HepG2 (cell line): ENCODE measurements around the gene PXDC1. TPM values are rescaled to one million over a fixed set of nuclear protein-coding genes. Genes with fewer than 3 reads are reported as not detected.
A peak's percentile ranks its signal among the peaks of the same experiment; 100 is the strongest.

Source experiments
- ATAC-seq: fragments of 200-7000 bp; cut with Tn5 transposase; 3 replicates; pipeline ENCODE4 v1.9.1; 2020; ENCODE audit warnings: mild to moderate bottlenecking, moderate library complexity
- BruUV-seq: library from RNA; stranded (reverse); fragments of 400-500 nt; replicated peaks from 2 replicates; lab custom pipeline; 2021; lab: Mats Ljungman, UMichigan
- CTCF ChIA-PET: fragments of 300-600 bp; formaldehyde crosslinking; extraction: SDS; loops from one replicate; lab custom pipeline; 2021; ENCODE audit warnings: low total read pairs, inconsistent platforms, low intra/inter-chr PET ratio; lab: Yijun Ruan, JAX
- POLR2A ChIA-PET: fragments of 350-600 bp; sonication (Branson Sonifier 250); formaldehyde crosslinking; loops from one replicate; lab custom pipeline; 2020; ENCODE audit warnings: antibody characterized with exemption, inconsistent platforms; lab: Yijun Ruan, JAX
- DNase-seq: peaks from one replicate; pipeline ENCODE4 v3.0.0-alpha.2; 2015; ENCODE audit warnings: low spot score
- FAIRE-seq: peaks from 3 replicates; lab custom pipeline; 2011; peaks lifted over from hg19 to GRCh38; lab: Jason Lieb, UNC
- H2AFZ ChIP-seq: one replicate; pipeline ENCODE4 v1.6.1; 2011; ENCODE audit warnings: low read length, inconsistent platforms
- H3K27ac ChIP-seq: fragments of 300-600 bp; 3 replicates; pipeline ENCODE4 v1.8.0; 2011; ENCODE audit warnings: mixed run types, mild to moderate bottlenecking, mixed read lengths, low read length, inconsistent platforms; ENCODE audit not compliant: insufficient read depth; ENCODE audit errors: extremely low read length
- H3K27me3 ChIP-seq, 2 experiments: fragments of 200-600 bp in 1 of 2; 2 replicates in 1 of 2; 3 replicates in 1 of 2; pipeline versions ENCODE4 v1.6.0 to v1.8.0; 2011; ENCODE audit warnings: low read length in 2 of 2, mild to moderate bottlenecking in 2 of 2, moderate library complexity in 2 of 2, inconsistent platforms in 1 of 2; ENCODE audit not compliant: insufficient read depth in 2 of 2, control insufficient read depth in 1 of 2
- H3K36me3 ChIP-seq, 2 experiments: fragments of 200-600 bp in 1 of 2; replicated peaks in 1 of 2; 2 replicates in 1 of 2; 3 replicates in 1 of 2; pipeline versions ENCODE4 v1.5.1 to v1.8.0; 2011; ENCODE audit warnings: low read length in 2 of 2, inconsistent platforms in 1 of 2; ENCODE audit not compliant: insufficient read depth in 2 of 2, control insufficient read depth in 1 of 2
- H3K4me1 ChIP-seq: 2 replicates; pipeline ENCODE4 v1.5.1; 2012; ENCODE audit warnings: low read length, inconsistent platforms; ENCODE audit not compliant: insufficient read depth
- H3K4me2 ChIP-seq: 2 replicates; pipeline ENCODE4 v1.6.0; 2011; ENCODE audit warnings: low read depth, low read length, inconsistent platforms
- H3K4me3 ChIP-seq, 3 experiments: fragments of 200-600 bp in 1 of 3; sonication (generic), shearing (Covaris generic) in 1 of 3; replicated peaks in 1 of 3; 2 replicates each; pipeline ENCODE4 v1.5.1; 2011 to 2016; ENCODE audit warnings: low read length in 3 of 3, inconsistent platforms in 2 of 3, low read depth in 2 of 3, mild to moderate bottlenecking in 2 of 3, control low read depth in 1 of 3, mixed read lengths in 1 of 3; ENCODE audit not compliant: insufficient read depth in 1 of 3
- H3K79me2 ChIP-seq: one replicate; pipeline ENCODE4 v1.6.1; 2011; ENCODE audit warnings: low read length, inconsistent platforms; ENCODE audit not compliant: insufficient read depth
- H3K9ac ChIP-seq: 2 replicates; pipeline ENCODE4 v1.6.0; 2011; ENCODE audit warnings: mild to moderate bottlenecking, low read depth, low read length, inconsistent platforms; ENCODE audit not compliant: insufficient read depth
- H3K9me3 ChIP-seq: 2 replicates; pipeline ENCODE4 v1.5.1; 2012; ENCODE audit warnings: mild to moderate bottlenecking, low read length
- H4K20me1 ChIP-seq: 2 replicates; pipeline ENCODE4 v1.6.0; 2011; ENCODE audit warnings: inconsistent platforms, mild to moderate bottlenecking, low read length, moderate library complexity; ENCODE audit not compliant: insufficient read depth
- ATF7 ChIP-seq, 2 experiments: fragments of 450-650 bp in 1 of 2; sonication (generic) in 1 of 2; formaldehyde crosslinking in 1 of 2; IDR thresholded peaks; 2 replicates each; pipeline versions ENCODE4 v1.4.0 to v1.6.1; 2016 to 2020; ENCODE audit warnings: antibody characterized with exemption in 1 of 2, mild to moderate bottlenecking in 1 of 2, missing genetic modification reagents in 1 of 2
- CEBPG ChIP-seq: IDR thresholded peaks from 2 replicates; pipeline ENCODE4 v1.6.1; 2016
- KDM4B ChIP-seq: sonication (generic); formaldehyde crosslinking; IDR thresholded peaks from 2 replicates; pipeline ENCODE4 v1.4.0; 2020; ENCODE audit warnings: missing genetic modification reagents
- SP4 ChIP-seq: sonication (generic); formaldehyde crosslinking; IDR thresholded peaks from 2 replicates; pipeline ENCODE4 v1.8.1; 2023; ENCODE audit warnings: mild to moderate bottlenecking, missing genetic modification reagents
- ZBTB4 ChIP-seq: sonication (generic); formaldehyde crosslinking; IDR thresholded peaks from 2 replicates; pipeline ENCODE4 v1.4.0; 2020; ENCODE audit warnings: missing genetic modification reagents, mild to moderate bottlenecking, borderline replicate concordance
- ZNF484 ChIP-seq: sonication (generic); formaldehyde crosslinking; IDR thresholded peaks from 2 replicates; pipeline ENCODE4 v1.5.1; 2020; ENCODE audit warnings: mild to moderate bottlenecking, low read depth, missing genetic modification reagents, borderline replicate concordance
- ZNF557 ChIP-seq: sonication (generic); formaldehyde crosslinking; IDR thresholded peaks from 2 replicates; pipeline ENCODE4 v1.4.0; 2020; ENCODE audit warnings: missing genetic modification reagents
- ZNF776 ChIP-seq: sonication (generic); formaldehyde crosslinking; IDR thresholded peaks from 2 replicates; pipeline ENCODE4 v1.4.0; 2020; ENCODE audit warnings: mild to moderate bottlenecking, missing genetic modification reagents
- WGBS: methylation state at CpG from one replicate; pipeline ENCODE4 v1.1.6; 2017; ENCODE audit warnings: low lambda C conversion rate; 5-methylcytosine and 5-hydroxymethylcytosine counted together
- in situ Hi-C: cut with HindIII; loops from 2 replicates; pipeline ENCODE4 v1.10.0; 2017; ENCODE audit warnings: low pct_unique_long_range_greater_than_20kb; ENCODE audit not compliant: extremely low pct_ligation_motif_present
- intact Hi-C: fragments of 100-400 bp; cut with micrococcal nuclease; formaldehyde crosslinking; loops from one replicate; pipeline ENCODE4 v1.10.0; 2022; ENCODE audit not compliant: unreplicated experiment
- polyA plus RNA-seq, 8 experiments: library from polyadenylated mRNA; depleted of rRNA in 3 of 8; stranded (reverse) in 7 of 8; unstranded in 1 of 8; fragments of >200 nt; fragmentation: Illumina TruSeq in 4 of 8; extraction: Trizol in 4 of 8; gene quantifications; 2 replicates each; pipeline versions ENCODE4 v1.2.1 to v1.2.3, GENCODE V29; 2011 to 2016; ENCODE audit warnings: low read depth in 4 of 8, missing spikeins in 1 of 8, mixed read lengths in 1 of 8; ENCODE audit not compliant: insufficient read depth in 1 of 8
- total RNA-seq, 5 experiments: library from RNA; depleted of rRNA; stranded (reverse); fragments of >200 nt; fragmentation: Illumina TruSeq; extraction: Trizol; gene quantifications; 2 replicates each; pipeline ENCODE4 v1.2.3, GENCODE V29; 2016; ENCODE audit warnings: low read depth in 1 of 5
- TF ChIP-seq, protein P1 (sequence below), 2 experiments: sonication (generic) in 1 of 2; formaldehyde crosslinking in 1 of 2; IDR thresholded peaks; 2 replicates each; pipeline versions ENCODE4 v1.4.0 to v1.6.1; 2018 to 2020; ENCODE audit warnings: missing genetic modification reagents in 2 of 2, borderline replicate concordance in 1 of 2, low read depth in 1 of 2, mild to moderate bottlenecking in 1 of 2, missing biosample characterization in 1 of 2
- TF ChIP-seq, protein P2 (sequence below): sonication (generic); formaldehyde crosslinking; IDR thresholded peaks from 2 replicates; pipeline ENCODE4 v1.5.1; 2020; ENCODE audit warnings: mild to moderate bottlenecking, missing genetic modification reagents, moderate library complexity

PXDC1 gene
- total and polyA plus RNA-seq, 2 of the 13 experiments (the other 11 are each of a cell fraction or from before 2014, with no cell fraction given) = 32.4 to 34.7 TPM

GRCh38 chr6:3799719-3800118 lies 48.2 kb upstream of the PXDC1 start:
- ATAC-seq = no peak
- POLR2A ChIA-PET = interaction anchor here (1.9 kb wide), 1 partner anchor 11 kb away, joined by 10 read pairs; no protein-coding TSS in a partner anchor
- CTCF ChIA-PET = no interaction called here
- DNase-seq = no peak
- 97% methylated on average over 6 of the region's 6 CpGs for WGBS
- H3K9ac ChIP-seq = no peak overlapping the region
- peaks cover 76% of the 10 kb centered on the region for H3K4me1 ChIP-seq
- no peaks in the 10 kb centered on the region for H3K9me3 ChIP-seq
- H3K4me2 ChIP-seq = no peak overlapping the region
- no peaks in the 10 kb centered on the region for H3K27me3 ChIP-seq
- in situ Hi-C loops = no loop called here
- H3K27ac ChIP-seq = no peak overlapping the region
- no peaks in the 10 kb centered on the region for H3K36me3 ChIP-seq
- no peaks in the 10 kb centered on the region for H3K79me2 ChIP-seq
- intact Hi-C loops = no loop called here
- H3K4me3 ChIP-seq = no peak overlapping the region
- no TSS peak for BruUV-seq
- no peak overlapping the region for H2AFZ ChIP-seq
- no peak for FAIRE-seq
- H4K20me1 ChIP-seq = no peaks in the 10 kb centered on the region
- TF ChIP-seq ATF7 (IDR thresholded peaks at IDR 0.05) (no peak), ATF7 (CRISPR knock-in tag; IDR thresholded peaks at IDR 0.05) (no peak), CEBPG (CRISPR knock-in tag) (0 out of 2 replicates have a peak, but pooled peaks have one; percentile 26), ZNF484 (CRISPR knock-in tag) (no peak), ZNF557 (no peak), ZBTB4 (CRISPR knock-in tag) (0 out of 2 replicates have a peak, but pooled peaks have one; percentile 64), SP4 (0 out of 2 replicates have a peak, but pooled peaks have one; percentile 32), KDM4B (CRISPR knock-in tag) (no peak), ZNF776 (CRISPR knock-in tag) (no peak)
- TF ChIP-seq, protein P1, sequence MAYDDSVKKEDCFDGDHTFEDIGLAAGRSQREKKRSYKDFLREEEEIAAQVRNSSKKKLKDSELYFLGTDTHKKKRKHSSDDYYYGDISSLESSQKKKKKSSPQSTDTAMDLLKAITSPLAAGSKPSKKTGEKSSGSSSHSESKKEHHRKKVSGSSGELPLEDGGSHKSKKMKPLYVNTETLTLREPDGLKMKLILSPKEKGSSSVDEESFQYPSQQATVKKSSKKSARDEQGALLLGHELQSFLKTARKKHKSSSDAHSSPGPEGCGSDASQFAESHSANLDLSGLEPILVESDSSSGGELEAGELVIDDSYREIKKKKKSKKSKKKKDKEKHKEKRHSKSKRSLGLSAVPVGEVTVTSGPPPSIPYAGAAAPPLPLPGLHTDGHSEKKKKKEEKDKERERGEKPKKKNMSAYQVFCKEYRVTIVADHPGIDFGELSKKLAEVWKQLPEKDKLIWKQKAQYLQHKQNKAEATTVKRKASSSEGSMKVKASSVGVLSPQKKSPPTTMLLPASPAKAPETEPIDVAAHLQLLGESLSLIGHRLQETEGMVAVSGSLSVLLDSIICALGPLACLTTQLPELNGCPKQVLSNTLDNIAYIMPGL (CRISPR knock-in tag; IDR thresholded peaks at IDR 0.05; ENCODE audit: borderline replicate concordance in 1 of 2, low read depth in 1 of 2) = no peak
- TF ChIP-seq, protein P2, sequence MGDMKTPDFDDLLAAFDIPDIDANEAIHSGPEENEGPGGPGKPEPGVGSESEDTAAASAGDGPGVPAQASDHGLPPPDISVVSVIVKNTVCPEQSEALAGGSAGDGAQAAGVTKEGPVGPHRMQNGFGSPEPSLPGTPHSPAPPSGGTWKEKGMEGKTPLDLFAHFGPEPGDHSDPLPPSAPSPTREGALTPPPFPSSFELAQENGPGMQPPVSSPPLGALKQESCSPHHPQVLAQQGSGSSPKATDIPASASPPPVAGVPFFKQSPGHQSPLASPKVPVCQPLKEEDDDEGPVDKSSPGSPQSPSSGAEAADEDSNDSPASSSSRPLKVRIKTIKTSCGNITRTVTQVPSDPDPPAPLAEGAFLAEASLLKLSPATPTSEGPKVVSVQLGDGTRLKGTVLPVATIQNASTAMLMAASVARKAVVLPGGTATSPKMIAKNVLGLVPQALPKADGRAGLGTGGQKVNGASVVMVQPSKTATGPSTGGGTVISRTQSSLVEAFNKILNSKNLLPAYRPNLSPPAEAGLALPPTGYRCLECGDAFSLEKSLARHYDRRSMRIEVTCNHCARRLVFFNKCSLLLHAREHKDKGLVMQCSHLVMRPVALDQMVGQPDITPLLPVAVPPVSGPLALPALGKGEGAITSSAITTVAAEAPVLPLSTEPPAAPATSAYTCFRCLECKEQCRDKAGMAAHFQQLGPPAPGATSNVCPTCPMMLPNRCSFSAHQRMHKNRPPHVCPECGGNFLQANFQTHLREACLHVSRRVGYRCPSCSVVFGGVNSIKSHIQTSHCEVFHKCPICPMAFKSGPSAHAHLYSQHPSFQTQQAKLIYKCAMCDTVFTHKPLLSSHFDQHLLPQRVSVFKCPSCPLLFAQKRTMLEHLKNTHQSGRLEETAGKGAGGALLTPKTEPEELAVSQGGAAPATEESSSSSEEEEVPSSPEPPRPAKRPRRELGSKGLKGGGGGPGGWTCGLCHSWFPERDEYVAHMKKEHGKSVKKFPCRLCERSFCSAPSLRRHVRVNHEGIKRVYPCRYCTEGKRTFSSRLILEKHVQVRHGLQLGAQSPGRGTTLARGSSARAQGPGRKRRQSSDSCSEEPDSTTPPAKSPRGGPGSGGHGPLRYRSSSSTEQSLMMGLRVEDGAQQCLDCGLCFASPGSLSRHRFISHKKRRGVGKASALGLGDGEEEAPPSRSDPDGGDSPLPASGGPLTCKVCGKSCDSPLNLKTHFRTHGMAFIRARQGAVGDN (CRISPR knock-in tag) = peak; percentile 43
